SK-N-SH treated with all-trans-retinoic acid at 6 μM for 48 hours (cell line): Measurements from ENCODE around the gene ADAM19.

Experiments used
- ATAC-seq: fragments of 200-7000 bp; cut with Tn5 transposase; 3 replicates; pipeline ENCODE4 v1.9.1; 2020; ENCODE audit warnings: mild to moderate bottlenecking, moderate library complexity
- ARNTL ChIP-seq: fragments of 450-650 bp; formaldehyde crosslinking; IDR thresholded peaks from 2 replicates; pipeline ENCODE4 v1.5.0; 2020; ENCODE audit warnings: low read depth, mild to moderate bottlenecking, moderate library complexity, borderline replicate concordance
- BACH2 ChIP-seq: fragments of 250-450 bp; sonication (Bioruptor Pico); IDR thresholded peaks from 2 replicates; pipeline ENCODE4 v1.9.0; 2021; ENCODE audit warnings: mild to moderate bottlenecking, borderline replicate concordance
- CSDC2 ChIP-seq: fragments of 250-450 bp; sonication (Bioruptor Pico); IDR thresholded peaks from 2 replicates; pipeline ENCODE4 v1.5.0; 2020; ENCODE audit warnings: mild to moderate bottlenecking, moderate library complexity
- ESRRG ChIP-seq: fragments of 250-450 bp; sonication (Bioruptor Pico); IDR thresholded peaks from 2 replicates; pipeline ENCODE4 v1.6.1; 2021; ENCODE audit warnings: mild to moderate bottlenecking
- GLIS3 ChIP-seq: fragments of 250-450 bp; sonication (Bioruptor Pico); IDR thresholded peaks from 2 replicates; pipeline ENCODE4 v1.5.0; 2020; ENCODE audit warnings: mild to moderate bottlenecking, moderate library complexity
- ISL1 ChIP-seq: fragments of 250-450 bp; sonication (Bioruptor Pico); IDR thresholded peaks from 2 replicates; pipeline ENCODE4 v2.1.2; 2022; ENCODE audit warnings: mild to moderate bottlenecking, moderate library complexity
- OSR1 ChIP-seq: fragments of 250-450 bp; sonication (Bioruptor Pico); IDR thresholded peaks from 2 replicates; pipeline ENCODE4 v1.8.0; 2022; ENCODE audit warnings: moderate library complexity, mild to moderate bottlenecking, inconsistent platforms
- PPARA ChIP-seq: fragments of 250-450 bp; sonication (Bioruptor Pico); IDR thresholded peaks from 2 replicates; pipeline ENCODE4 v1.5.0; 2020; ENCODE audit warnings: mild to moderate bottlenecking, borderline replicate concordance
- RARB ChIP-seq: fragments of 250-450 bp; sonication (Bioruptor Pico); IDR thresholded peaks from 2 replicates; pipeline ENCODE4 v1.8.0; 2021; ENCODE audit warnings: mild to moderate bottlenecking, moderate library complexity
- SNAI2 ChIP-seq: fragments of 250-450 bp; sonication (Bioruptor Pico); IDR thresholded peaks from 2 replicates; pipeline ENCODE4 v1.5.0; 2020; ENCODE audit warnings: mild to moderate bottlenecking, moderate library complexity
- TCF4 ChIP-seq: fragments of 250-450 bp; sonication (Bioruptor Pico); IDR thresholded peaks from 2 replicates; pipeline ENCODE4 v1.8.0; 2021; ENCODE audit warnings: mild to moderate bottlenecking, moderate library complexity, borderline replicate concordance
- TOX ChIP-seq: fragments of 250-450 bp; sonication (Bioruptor Pico); IDR thresholded peaks from 2 replicates; pipeline ENCODE4 v1.8.0; 2021; ENCODE audit warnings: mild to moderate bottlenecking, moderate library complexity, borderline replicate concordance
- ZFP3 ChIP-seq: fragments of 250-450 bp; sonication (Bioruptor Pico); IDR thresholded peaks from 2 replicates; pipeline ENCODE4 v1.5.0; 2020; ENCODE audit warnings: mild to moderate bottlenecking, moderate library complexity
- ZFP30 ChIP-seq: fragments of 450-650 bp; formaldehyde crosslinking; IDR thresholded peaks from 2 replicates; pipeline ENCODE4 v1.5.0; 2022; ENCODE audit warnings: mild to moderate bottlenecking, moderate library complexity
- ZNF565 ChIP-seq: fragments of 450-650 bp; formaldehyde crosslinking; conservative IDR thresholded peaks from 2 replicates; pipeline ENCODE4 v1.5.0; 2020; ENCODE audit warnings: low read depth, mild to moderate bottlenecking, moderate library complexity
- ZNF70 ChIP-seq: fragments of 450-650 bp; formaldehyde crosslinking; IDR thresholded peaks from 2 replicates; pipeline ENCODE4 v1.5.0; 2020; ENCODE audit warnings: mild to moderate bottlenecking, moderate library complexity
- ZNF8 ChIP-seq: fragments of 450-650 bp; formaldehyde crosslinking; IDR thresholded peaks from 2 replicates; pipeline ENCODE4 v1.5.0; 2020; ENCODE audit warnings: mild to moderate bottlenecking, moderate library complexity
- TF ChIP-seq, protein P1 (sequence below): fragments of 250-450 bp; sonication (Bioruptor Pico); IDR thresholded peaks from 2 replicates; pipeline ENCODE4 v1.8.0; 2021; ENCODE audit warnings: low read depth, mild to moderate bottlenecking, moderate library complexity, borderline replicate concordance
- TF ChIP-seq, protein P2 (sequence below): fragments of 250-450 bp; sonication (Bioruptor Pico); IDR thresholded peaks from 2 replicates; pipeline ENCODE4 v1.5.1; 2020; ENCODE audit warnings: low read depth, mild to moderate bottlenecking, moderate library complexity
- TF ChIP-seq, protein P3 (sequence below): fragments of 250-450 bp; sonication (Bioruptor Pico); IDR thresholded peaks from 2 replicates; pipeline ENCODE4 v1.5.0; 2020; ENCODE audit warnings: mild to moderate bottlenecking, moderate library complexity
- TF ChIP-seq, protein P4 (sequence below): fragments of 250-450 bp; sonication (Bioruptor Pico); IDR thresholded peaks from 2 replicates; pipeline ENCODE4 v1.8.0; 2020; ENCODE audit warnings: mild to moderate bottlenecking, moderate library complexity, borderline replicate concordance

ADAM19 gene

DNA sequence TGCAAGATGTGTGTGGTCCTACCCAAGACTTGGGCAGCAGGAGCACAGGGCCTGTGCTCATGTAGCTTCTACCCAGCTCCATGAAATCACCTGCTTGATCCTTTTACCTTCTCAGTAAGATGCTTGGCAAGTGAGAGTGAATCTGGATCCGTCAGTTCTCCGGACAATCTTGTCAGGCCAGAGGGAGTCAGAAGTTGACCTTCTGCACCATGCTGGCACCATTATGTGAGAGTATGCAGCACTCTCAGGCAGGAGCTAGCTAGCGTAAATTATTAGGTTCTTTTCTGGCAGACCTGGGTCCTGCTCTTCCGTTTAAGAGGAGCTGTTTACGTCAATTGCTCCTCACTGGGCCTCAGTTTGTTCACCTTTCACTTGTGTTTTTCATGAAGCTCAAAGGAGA is 37.0 kb upstream of the ADAM19 start:
- TF ChIP-seq TOX (no peak), PPARA (CRISPR knock-in tag) (no peak), TCF4 (CRISPR knock-in tag) (no peak), ESRRG (no peak), ZNF70 (CRISPR knock-in tag) (no peak), OSR1 (no peak), ZFP30 (CRISPR knock-in tag) (no peak), GLIS3 (CRISPR knock-in tag) (no peak), ZNF565 (CRISPR knock-in tag) (no peak)
- TF ChIP-seq, protein P1, sequence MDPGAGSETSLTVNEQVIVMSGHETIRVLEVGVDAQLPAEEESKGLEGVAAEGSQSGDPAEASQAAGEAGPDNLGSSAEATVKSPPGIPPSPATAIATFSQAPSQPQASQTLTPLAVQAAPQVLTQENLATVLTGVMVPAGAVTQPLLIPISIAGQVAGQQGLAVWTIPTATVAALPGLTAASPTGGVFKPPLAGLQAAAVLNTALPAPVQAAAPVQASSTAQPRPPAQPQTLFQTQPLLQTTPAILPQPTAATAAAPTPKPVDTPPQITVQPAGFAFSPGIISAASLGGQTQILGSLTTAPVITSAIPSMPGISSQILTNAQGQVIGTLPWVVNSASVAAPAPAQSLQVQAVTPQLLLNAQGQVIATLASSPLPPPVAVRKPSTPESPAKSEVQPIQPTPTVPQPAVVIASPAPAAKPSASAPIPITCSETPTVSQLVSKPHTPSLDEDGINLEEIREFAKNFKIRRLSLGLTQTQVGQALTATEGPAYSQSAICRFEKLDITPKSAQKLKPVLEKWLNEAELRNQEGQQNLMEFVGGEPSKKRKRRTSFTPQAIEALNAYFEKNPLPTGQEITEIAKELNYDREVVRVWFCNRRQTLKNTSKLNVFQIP (CRISPR knock-in tag), result no peak
- no peak; the same call in 2 of the 3 replicates for ATAC-seq

DNA sequence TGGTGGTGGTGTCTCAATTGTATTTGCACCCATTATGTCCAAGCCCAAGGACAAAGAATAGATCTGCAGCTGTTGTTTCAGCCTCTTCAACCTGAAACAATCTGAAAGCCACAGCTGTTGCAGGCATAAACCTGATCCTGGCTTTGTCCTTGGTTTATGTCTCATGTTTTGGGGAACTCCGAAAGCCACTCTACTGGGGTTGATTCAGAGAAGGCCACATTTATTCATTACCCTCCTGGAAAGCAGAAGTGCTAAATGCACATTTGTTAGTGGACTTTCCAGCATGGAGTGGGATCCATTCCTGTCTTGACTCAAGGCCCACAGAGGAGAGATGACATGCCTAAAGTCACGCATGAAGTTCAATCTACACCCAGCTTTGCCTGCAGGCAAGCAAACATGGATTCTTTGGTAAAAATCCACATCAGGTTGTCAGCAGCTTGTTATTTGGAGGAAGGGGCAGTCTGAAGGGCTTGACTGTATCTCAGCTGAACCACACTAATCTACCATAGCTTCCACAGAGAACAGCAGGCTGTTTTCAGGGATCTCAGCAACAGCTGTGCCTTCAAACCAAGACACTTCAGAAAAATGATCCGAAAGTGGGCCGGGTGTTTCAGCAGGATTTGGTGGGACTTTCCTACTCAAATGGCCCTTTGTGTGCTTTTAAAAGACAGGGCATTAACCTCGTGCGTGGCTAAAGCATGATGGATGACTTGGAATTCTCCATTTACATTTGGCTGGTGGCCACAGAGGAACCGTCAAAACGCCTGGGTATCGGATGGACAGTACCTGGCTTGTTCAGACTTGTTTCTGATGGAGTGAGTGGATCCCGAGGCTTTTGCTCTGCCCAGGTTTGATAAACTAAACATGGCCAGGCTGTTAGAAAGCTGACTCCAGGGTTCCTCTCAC is 36.2 kb upstream of the ADAM19 start:
- peak; percentile 45; the same call in 2 of the 3 replicates for ATAC-seq
- TF ChIP-seq TOX, result 0 out of 2 replicates have a peak, but pooled peaks have one; percentile 9
- no peak for TF ChIP-seq ZNF8 (CRISPR knock-in tag)

DNA sequence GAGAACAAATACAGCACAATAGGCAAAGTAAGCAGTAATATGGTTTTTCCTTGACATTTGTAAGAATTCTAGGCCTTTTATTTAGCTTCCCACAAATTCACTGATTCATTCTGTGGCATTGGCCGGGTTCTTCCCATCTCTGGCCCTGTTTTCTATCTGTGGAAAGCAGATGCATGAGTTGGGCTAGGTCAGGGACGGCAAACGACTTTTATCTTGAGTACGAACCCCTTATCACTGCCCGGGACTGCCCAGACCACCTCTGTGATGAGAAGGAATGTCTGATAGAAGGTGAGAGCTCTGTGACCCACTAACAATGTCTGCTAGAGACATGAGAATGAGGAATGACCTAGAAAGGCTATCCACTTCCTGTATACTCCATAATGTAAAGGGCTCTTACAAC is 35.4 kb upstream of the ADAM19 start:
- TF ChIP-seq, protein P1 (CRISPR knock-in tag), result no peak
- no peak for TF ChIP-seq CSDC2 (CRISPR knock-in tag)
- TF ChIP-seq, all 23 proteins: peak for 0
- ATAC-seq, result no peak

DNA sequence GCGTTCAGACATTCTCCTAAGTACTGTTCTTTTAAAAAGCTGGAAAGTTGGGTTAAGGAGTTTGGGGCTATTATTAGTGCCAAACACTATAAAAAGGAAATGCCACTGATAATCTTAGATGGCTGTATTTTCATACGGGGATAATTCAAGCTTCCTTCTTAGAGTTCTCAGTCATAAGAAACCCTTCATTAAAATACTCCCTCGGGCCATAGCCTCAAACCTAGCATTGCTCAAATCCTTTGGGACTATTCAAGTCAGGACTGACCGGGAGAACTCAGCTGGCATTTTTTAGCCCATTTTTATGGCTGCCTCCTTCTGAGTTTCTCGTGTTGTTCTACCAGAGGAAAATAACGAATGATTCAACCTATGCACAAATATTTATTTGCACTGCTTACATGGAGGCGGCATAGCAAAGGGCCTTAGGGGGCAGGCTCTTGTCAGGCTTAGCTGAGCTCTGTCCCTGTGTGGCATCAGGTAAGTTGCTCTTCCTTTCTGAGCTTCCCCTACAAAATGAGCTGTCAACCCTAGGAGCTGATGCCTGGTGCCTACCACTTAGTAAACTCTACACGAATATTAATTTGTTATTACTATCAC is 33.5 kb upstream of the ADAM19 start:
- TF ChIP-seq ESRRG (no peak), BACH2 (CRISPR knock-in tag) (no peak), ZFP30 (CRISPR knock-in tag) (no peak), GLIS3 (CRISPR knock-in tag) (no peak), ZNF70 (CRISPR knock-in tag) (no peak), ZNF565 (CRISPR knock-in tag) (no peak), PPARA (CRISPR knock-in tag) (no peak), ZFP3 (CRISPR knock-in tag) (no peak), ARNTL (CRISPR knock-in tag) (no peak), RARB (CRISPR knock-in tag) (no peak), OSR1 (no peak), ZNF8 (CRISPR knock-in tag) (no peak), SNAI2 (CRISPR knock-in tag) (no peak), ISL1 (no peak), TOX (no peak)
- TF ChIP-seq, protein P2, sequence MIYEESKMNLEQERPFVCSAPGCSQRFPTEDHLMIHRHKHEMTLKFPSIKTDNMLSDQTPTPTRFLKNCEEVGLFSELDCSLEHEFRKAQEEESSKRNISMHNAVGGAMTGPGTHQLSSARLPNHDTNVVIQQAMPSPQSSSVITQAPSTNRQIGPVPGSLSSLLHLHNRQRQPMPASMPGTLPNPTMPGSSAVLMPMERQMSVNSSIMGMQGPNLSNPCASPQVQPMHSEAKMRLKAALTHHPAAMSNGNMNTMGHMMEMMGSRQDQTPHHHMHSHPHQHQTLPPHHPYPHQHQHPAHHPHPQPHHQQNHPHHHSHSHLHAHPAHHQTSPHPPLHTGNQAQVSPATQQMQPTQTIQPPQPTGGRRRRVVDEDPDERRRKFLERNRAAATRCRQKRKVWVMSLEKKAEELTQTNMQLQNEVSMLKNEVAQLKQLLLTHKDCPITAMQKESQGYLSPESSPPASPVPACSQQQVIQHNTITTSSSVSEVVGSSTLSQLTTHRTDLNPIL, result no peak
- TF ChIP-seq, protein P3, sequence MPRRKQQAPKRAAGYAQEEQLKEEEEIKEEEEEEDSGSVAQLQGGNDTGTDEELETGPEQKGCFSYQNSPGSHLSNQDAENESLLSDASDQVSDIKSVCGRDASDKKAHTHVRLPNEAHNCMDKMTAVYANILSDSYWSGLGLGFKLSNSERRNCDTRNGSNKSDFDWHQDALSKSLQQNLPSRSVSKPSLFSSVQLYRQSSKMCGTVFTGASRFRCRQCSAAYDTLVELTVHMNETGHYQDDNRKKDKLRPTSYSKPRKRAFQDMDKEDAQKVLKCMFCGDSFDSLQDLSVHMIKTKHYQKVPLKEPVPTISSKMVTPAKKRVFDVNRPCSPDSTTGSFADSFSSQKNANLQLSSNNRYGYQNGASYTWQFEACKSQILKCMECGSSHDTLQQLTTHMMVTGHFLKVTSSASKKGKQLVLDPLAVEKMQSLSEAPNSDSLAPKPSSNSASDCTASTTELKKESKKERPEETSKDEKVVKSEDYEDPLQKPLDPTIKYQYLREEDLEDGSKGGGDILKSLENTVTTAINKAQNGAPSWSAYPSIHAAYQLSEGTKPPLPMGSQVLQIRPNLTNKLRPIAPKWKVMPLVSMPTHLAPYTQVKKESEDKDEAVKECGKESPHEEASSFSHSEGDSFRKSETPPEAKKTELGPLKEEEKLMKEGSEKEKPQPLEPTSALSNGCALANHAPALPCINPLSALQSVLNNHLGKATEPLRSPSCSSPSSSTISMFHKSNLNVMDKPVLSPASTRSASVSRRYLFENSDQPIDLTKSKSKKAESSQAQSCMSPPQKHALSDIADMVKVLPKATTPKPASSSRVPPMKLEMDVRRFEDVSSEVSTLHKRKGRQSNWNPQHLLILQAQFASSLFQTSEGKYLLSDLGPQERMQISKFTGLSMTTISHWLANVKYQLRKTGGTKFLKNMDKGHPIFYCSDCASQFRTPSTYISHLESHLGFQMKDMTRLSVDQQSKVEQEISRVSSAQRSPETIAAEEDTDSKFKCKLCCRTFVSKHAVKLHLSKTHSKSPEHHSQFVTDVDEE (CRISPR knock-in tag), result no peak
- TF ChIP-seq, protein P4, sequence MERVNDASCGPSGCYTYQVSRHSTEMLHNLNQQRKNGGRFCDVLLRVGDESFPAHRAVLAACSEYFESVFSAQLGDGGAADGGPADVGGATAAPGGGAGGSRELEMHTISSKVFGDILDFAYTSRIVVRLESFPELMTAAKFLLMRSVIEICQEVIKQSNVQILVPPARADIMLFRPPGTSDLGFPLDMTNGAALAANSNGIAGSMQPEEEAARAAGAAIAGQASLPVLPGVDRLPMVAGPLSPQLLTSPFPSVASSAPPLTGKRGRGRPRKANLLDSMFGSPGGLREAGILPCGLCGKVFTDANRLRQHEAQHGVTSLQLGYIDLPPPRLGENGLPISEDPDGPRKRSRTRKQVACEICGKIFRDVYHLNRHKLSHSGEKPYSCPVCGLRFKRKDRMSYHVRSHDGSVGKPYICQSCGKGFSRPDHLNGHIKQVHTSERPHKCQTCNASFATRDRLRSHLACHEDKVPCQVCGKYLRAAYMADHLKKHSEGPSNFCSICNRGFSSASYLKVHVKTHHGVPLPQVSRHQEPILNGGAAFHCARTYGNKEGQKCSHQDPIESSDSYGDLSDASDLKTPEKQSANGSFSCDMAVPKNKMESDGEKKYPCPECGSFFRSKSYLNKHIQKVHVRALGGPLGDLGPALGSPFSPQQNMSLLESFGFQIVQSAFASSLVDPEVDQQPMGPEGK (CRISPR knock-in tag), result no peak
- TF ChIP-seq, protein P1 (CRISPR knock-in tag), result no peak
- ATAC-seq, result no peak
